GM21737 (cell line): ENCODE measurements around the gene APBA1.

Source experiments
- ATAC-seq: cut with Tn5 transposase; IDR thresholded peaks from one replicate; pipeline ENCODE4 v1.9.1; 2021; ENCODE audit warnings: mild to moderate bottlenecking, moderate library complexity; ENCODE audit not compliant: unreplicated experiment

Gene APBA1

GRCh38 chr9:69535911-69536310 is 136.3 kb downstream of the APBA1 start:
- ATAC-seq, result no peak

- no peak for ATAC-seq
Measured at GRCh38 chr9:69535286-69535832, 136.8 kb downstream of the APBA1 start.

GRCh38 chr9:69532396-69532795 is 139.8 kb downstream of the APBA1 start:
- no peak for ATAC-seq

- no peak for ATAC-seq
Measured at GRCh38 chr9:69527454-69527853, 144.7 kb downstream of the APBA1 start.

GRCh38 chr9:69526699-69527098 is 145.5 kb downstream of the APBA1 start:
- no peak for ATAC-seq

- peak; percentile 84 for ATAC-seq
Measured at GRCh38 chr9:69519470-69520240, 152.5 kb downstream of the APBA1 start.

- ATAC-seq, result no peak
Measured at GRCh38 chr9:69516353-69517322, 155.5 kb downstream of the APBA1 start.

GRCh38 chr9:69515810-69516209 is 156.4 kb downstream of the APBA1 start:
- no peak for ATAC-seq

- no peak for ATAC-seq
Measured at GRCh38 chr9:69513141-69513820, 158.9 kb downstream of the APBA1 start.

- ATAC-seq, result no peak
Measured at GRCh38 chr9:69504058-69504457, 168.1 kb downstream of the APBA1 start.

- ATAC-seq, result no peak
Measured at GRCh38 chr9:69502671-69503301, 169.4 kb downstream of the APBA1 start.

- ATAC-seq, result no peak
Measured at GRCh38 chr9:69500896-69501295, 171.3 kb downstream of the APBA1 start.

GRCh38 chr9:69499959-69500358 is 172.2 kb downstream of the APBA1 start:
- ATAC-seq, result no peak

- no peak for ATAC-seq
Measured at GRCh38 chr9:69499407-69499806, 172.8 kb downstream of the APBA1 start.

- ATAC-seq, result no peak
Measured at GRCh38 chr9:69498470-69498869, 173.7 kb downstream of the APBA1 start.

- ATAC-seq, result no peak
Measured at GRCh38 chr9:69497816-69498215, 174.4 kb downstream of the APBA1 start.

- ATAC-seq, result no peak
Measured at GRCh38 chr9:69496846-69497450, 175.2 kb downstream of the APBA1 start.

- ATAC-seq, result no peak
Measured at GRCh38 chr9:69495296-69495695, 176.9 kb downstream of the APBA1 start.

- ATAC-seq, result no peak
Measured at GRCh38 chr9:69494763-69495162, 177.4 kb downstream of the APBA1 start.

GRCh38 chr9:69494208-69494607 is 178.0 kb downstream of the APBA1 start:
- ATAC-seq, result no peak
